GM10847 (cell line): ENCODE data around the gene TBC1D2.

Source experiments
- POLR2A ChIP-seq: IDR thresholded peaks from 2 replicates; pipeline ENCODE4 v1.6.1; 2011; ENCODE audit not compliant: insufficient read length; ENCODE audit errors: extremely low read depth

The TBC1D2 gene

DNA sequence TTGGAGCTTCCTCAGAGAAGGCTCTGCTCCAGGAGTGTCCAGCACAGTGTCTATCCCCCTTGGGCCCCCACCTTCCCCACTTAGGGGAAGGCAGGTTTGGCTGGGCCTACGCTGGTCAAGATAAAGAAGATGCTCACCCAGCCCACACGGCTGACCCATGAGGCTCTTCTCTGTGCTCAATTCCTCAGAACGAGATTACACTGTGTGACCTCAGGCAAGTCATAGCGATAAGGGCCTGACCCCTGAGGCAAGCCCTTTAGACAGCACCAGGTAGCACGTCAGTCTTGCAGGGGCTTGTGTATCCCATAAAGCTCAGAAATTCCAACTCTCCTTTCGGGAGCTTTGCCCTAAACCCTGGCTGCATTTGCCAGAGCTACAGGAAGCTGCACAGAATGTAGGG lies 95.7 kb downstream of the TBC1D2 start:
- TF ChIP-seq POLR2A: no peak

DNA sequence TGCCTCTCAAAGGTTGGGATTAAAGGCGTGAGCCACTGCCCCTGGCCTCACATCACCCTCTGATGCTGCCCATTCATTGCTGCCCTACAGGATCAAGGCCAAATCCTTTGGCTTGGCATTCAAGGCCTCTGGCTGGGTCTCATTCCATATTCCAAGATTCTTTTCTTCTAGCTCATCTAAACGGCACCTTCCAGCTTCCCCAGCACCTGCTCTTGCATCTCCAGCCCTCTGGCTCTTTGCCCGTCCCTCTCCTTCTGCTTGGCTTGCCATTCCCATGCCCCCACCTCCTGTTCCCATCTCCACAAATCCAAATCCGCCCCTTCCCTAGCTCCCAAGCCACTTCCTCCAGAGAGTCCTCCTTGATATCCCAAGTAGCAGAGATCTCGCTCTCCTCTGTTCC lies 96.1 kb downstream of the TBC1D2 start:
- no peak for TF ChIP-seq POLR2A

DNA sequence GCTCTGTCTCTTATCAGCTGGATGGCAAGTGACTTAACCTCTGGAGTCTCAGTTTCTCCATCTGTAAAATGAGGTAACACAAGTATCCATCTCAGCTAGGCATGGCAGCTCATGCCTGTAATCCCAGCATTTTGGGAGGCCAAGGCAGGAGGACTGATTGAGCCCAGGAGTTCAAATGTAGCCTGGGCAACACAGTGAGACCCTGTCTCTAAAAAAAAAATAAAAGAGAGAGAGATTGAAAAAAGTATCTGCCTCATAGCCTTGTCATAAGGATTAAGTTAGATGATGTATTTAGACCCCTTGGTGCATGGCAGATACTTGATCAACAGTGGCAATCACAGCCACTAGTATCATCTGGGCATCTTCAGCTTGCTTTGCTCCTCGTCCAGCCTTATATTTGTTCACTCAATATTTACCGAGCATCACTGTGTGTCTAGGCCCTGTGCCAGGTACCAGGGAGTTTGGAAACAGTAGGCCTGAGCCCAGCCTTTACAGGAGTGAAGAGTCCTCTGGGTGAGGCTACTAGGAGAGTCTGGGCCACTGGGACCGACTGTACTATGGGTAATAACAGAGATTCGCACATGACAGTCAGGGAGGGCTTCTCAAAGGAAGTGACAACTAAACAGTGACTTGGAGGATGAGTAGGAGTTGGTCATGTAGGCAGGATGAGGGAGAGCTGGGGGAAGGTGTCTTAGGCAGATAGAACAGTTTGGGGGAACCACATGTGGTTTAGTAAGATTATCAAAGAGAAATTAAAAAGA lies 97.2 kb downstream of the TBC1D2 start:
- TF ChIP-seq POLR2A: no peak

DNA sequence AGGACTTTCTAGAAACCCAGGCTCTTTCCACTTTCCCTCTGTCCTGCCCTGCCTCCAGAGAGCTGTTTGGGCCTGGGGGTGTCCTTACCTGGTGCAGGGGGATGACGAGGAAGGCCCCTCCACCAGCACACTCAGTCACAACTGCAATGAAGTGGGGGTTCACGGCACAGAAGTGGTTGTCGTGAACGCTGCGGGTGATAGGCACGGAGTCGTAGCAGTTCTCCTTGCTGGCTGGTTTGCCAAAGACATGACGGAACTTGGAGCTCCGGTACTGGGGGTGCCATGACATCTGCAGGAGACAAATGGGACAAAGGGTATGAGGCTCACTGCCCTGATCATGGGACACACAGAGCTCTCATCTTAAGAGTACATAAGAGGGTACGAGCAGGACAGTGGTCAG lies 98.1 kb downstream of the TBC1D2 start:
- no peak for TF ChIP-seq POLR2A

DNA sequence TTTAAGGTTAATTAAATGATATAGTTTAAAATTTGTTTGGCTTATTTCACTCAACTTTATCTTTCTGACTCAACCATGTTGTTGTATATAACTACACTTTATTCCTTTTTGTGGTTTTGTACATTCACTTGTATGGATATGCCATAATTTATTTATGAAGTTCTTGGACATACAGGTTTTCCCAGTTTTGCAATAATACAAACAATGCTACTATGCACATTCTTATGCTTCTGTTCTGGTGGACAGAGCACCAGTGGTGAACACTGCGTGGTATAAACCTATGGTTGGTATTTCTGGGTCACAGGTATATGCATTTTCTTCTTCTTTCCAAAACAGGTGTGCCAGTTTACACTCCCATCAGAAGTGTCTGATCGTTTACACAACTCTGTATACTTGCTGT lies 100.8 kb downstream of the TBC1D2 start:
- TF ChIP-seq POLR2A: no peak

DNA sequence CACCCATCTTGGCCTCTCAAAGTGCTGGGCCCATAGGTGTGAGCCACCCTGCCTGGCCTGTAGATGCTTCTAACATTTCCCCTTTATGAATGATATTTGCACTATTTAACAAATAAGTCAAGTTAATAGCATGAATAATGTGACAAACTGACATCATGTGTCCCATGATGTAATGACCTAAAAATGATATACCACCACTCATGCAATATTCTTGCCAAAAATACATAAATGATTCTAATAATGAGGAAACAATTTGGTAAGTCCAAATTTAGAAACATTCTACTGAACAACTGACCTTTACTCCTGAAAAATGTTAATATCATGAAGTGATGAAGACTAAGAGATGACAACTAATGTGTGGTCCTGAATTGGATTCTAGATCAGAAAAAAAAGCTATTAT lies 102.9 kb downstream of the TBC1D2 start:
- TF ChIP-seq POLR2A: no peak

DNA sequence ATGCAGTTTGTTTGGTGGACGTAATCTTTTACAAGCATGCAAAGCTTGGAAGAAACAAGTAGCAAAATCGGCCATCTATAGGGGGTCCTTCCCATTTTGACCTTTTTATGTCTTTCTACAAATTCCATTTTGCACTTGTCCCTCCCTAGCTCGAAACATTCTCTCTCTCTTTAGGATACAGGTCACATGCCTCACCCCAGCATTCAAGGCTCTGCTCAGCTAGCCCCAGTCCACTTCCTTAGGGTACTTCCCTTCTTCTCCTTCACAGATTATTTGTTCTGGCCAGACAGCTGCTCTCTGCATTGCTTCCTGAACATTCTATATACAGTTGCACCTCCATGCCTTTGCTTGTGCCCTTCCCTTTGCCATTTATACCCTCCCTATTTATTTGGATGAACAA lies 104.7 kb downstream of the TBC1D2 start:
- no peak for TF ChIP-seq POLR2A

DNA sequence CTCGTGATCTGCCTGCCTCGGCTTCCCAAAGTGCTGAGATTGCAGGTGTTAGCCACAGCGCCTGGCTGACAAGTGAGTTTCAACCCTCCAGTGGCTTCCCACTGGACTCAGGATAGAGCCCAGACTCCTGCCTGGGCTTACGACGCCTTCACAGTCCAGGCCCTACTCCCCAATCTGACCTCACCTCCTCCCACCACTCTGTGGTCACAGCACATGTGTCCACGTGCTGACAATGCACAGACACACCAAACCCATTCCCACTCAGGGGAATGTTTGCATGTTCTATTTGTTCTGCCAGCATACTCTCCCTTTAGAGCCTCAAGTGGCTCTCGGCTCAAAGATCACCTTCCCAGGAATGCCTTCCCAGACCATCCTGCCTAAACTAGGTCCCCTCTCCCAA lies 105.3 kb downstream of the TBC1D2 start:
- no peak for TF ChIP-seq POLR2A

DNA sequence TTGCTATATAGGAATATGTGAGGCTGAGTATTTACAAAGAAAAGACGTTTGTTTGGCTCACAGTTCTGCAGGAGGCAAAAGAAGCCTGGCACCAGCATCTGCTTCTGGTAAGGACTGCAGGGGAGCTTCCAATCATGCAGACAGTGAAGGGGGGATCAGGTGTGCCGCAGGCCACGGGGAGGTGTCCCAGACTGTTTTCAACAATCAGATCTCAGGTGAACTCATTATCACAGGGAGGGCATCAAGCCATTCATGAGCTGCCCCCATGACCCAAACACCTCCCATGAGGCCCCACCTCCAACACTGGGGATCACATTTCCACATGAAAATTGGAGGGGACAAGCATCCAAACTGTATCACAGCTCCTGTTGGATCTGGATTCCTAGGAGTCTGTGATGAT lies 106.0 kb downstream of the TBC1D2 start:
- TF ChIP-seq POLR2A: no peak
